NOMO-1 treated with DMSO at 0.1 percent for 48 hours (cell line): ENCODE data around the gene CRY2.
A peak's percentile ranks its signal among the peaks of the same experiment; 100 is the strongest.
"Not testable (repeated sequence)": the region's sequence is repeated elsewhere in the genome, so short reads cannot be mapped to it uniquely, and the experiment has no call there.

Experiments used
- DNase-seq: peaks from one replicate; lab custom pipeline; 2025; ENCODE audit not compliant: unreplicated experiment; lab: John Stamatoyannopoulos, UW

The CRY2 gene

DNA sequence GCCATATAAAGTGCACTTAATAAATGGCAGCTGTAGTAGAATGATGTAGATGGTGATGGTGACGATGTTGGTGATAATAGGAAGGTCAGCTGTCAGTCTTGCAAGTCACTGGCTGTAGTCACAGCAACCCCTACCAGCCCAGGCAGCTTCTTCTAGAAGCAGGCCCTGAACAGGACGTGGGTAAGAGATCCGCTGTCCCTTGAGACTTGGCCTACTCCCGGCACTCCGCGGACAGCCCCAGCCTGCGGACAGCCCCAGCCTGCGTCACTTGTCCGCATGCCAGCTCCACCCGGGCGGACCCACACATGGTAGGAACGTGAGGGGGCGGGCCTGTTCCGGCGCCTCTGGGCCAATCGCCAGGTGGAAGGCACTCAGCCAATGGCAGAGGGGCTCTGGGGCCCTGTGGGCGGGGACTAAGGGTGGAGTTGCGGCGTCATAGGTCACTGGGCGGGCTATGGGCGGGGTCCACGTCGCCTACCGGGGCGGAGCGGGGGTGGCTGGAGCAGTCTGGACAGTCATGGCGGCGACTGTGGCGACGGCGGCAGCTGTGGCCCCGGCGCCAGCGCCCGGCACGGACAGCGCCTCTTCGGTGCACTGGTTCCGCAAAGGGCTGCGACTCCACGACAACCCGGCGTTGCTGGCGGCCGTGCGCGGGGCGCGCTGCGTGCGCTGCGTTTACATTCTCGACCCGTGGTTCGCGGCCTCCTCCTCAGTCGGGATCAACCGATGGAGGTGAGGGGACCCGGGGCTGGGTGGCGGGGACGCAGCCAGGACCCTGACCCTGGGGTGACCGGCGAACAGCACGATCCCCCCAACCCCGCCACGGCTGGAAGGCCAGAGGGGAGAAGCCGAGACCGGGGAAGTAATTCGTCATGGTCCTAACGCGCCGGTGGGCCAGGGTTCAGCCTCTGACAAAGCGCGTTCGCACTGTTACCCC lies at the start of gene CRY2:
Gene CRY2, plus strand, starts transcription at position 502 of the 937 bp plus-strand sequence. Its CDS starts 16 bp downstream, at position 518.
- DNase-seq, result peak; percentile 93

DNA sequence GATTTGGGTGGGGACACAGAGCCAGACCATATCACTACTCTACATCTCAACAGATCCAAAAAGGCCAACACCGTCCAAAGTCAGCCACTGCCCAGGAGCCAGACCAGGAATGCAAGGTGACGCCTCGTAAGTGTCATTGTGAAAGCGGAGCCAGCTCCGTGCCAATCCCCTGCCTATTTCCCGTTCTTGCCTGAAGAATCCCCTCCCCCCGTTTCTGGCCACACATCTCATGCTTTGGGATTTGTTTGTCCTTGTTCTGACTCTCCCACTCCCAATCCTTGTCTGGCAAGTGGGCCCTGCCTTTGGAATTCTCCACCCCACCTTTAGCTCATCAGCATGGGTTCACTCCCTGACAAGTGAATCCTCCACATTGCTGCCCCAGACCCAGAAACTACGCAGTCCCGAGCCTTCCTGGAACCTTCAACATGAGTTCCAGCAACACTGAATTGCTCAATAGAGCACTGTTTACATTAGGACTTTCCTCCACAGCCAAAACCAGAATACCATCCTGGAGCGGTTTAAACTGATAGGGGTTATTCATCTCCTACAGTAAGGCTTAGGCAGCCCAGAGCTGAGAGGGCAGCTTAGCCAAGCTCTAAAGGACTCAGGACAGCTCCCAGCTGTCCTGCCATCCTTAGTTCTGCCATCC lies 48.4 kb upstream of the CRY2 start:
- peak; percentile 51 for DNase-seq

DNA sequence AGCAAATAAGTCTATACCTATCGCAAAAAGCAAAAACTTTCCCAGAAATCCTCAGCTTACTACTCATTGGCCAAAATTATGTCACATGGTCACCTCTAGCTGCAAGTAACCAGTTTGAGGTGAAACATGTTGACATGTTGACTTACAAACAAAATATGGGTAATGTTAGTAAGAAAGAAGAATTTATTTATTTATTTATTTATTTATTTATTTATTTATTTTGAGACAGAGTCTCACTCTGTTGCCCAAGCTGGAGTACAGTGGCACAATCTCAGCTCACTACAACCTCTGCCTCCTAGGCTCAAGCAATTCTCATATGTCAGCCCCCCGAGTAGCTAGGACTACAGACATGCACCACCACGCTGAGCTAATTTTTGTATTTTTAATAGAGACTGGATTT lies 47.7 kb upstream of the CRY2 start:
- DNase-seq, result no peak

DNA sequence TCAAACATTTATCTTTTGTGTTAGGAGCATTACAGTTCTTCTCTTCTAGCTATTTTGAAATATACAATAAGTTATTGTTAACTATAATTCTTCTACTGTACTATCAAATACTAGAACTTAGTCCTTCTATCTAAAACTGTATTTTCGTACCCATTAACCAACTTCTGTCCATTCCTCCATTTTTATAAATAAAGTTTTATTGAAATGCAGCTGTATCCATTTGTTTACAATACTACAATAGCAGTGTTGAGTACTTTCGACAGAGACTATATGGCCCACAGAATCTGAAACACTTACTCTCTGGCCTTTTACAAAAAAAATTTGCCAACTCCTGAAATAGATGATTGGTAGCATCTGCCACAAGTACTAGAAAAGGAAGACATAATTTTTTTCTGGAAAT lies 47.0 kb upstream of the CRY2 start:
- no peak for DNase-seq

DNA sequence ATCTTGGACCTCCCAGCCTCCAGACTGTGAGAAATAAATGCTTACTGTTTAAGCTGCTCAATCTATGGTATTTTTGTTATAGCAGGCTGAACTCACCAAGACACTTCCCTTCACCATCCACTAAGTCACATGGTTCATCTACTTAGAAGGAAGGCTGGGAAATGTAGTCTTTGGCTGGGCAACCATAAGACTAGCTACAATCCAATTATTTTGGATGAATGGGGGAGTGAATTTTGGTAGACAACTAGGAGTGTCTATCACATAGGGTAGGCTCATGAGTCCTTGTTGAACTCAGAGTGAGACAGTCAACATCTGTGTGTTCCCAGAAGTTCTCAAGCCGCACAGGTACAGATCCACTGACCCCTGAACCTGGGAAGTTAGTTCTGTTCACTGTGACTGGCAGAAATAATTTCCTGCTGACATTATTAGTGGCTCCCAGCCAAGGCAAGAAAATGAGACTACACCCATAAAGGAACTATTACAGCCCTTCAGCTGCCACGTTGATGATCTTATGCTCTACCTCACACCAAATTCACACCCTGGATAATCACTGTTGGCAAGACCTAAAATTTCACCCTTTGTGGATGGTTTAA lies 45.5 kb upstream of the CRY2 start:
- peak; percentile 51 for DNase-seq

DNA sequence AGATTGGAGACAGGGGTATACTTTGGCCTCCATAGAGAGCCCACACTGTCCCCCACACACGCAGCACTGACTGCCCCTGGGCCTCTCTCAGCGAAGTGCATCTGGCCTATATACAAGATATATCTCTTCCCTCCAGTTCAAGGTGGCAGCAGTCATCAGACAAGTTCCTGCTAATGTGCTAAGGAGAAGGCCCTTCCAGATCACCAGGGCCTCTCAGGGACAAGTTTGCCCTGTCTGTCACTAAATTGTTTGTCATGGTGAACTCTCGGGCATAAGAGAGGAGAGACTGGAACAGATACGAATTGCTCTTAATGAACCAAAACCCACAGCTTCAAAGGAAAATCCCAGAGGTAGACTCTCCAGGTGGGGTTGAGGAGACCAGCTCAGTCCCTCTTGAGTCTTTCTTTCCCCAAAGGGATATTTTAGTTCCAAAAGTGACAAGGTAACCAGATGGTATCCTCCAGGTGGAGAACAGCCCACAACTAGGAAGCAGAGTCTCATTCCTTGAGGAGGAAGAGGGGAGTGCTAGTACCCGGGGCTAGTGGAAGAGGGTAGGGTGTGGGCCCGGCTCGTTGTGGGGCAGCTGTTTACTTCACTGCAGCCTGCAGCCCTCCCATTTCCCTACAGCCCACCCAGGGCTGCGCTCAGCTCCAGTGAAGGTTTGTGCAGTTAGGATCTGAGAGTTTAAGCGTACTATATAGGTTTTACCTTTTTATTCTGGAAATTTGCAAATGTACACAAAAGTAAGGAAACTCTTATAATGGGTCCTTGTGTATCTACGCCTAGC lies 44.6 kb upstream of the CRY2 start:
- DNase-seq, result no peak

DNA sequence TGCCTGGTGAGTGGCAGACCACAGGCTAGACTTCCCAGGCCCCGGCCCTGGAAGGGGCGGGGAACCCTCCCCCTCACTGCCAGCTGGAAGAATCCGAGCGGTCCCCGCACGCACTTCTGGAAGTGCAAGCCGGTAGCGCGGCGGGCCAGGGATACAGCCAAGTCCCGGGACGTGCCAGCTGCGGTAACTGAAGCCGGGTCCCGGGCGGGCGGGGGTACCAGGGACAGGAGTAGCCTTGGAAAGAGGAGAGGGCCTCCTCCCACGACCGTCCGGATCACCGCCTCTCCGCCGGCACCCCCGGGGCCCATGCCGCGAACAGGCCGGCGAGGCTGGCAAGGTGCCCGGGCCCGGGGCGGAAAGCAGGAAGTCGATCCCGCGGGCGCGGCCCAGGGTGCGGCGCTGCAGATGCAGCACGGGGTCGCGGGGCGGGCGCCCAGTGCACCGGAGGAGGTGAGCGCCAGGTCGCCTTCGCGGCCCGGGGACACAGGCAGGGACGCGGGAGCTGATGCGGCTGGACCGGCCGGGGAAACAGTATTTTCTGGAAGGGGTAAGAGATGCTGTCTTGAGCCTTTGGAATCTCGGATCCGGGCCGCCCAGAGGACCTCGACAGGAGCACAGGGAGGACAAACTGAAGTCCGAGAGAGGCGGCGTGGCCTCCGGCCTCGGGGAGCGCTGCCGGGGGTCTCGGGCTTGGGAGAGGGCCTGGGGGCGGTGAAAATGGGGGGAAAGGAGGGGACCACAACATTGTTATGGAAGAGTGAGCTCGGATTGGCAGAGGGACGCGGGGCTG lies 43.1 kb upstream of the CRY2 start:
- DNase-seq, result peak; percentile 1

DNA sequence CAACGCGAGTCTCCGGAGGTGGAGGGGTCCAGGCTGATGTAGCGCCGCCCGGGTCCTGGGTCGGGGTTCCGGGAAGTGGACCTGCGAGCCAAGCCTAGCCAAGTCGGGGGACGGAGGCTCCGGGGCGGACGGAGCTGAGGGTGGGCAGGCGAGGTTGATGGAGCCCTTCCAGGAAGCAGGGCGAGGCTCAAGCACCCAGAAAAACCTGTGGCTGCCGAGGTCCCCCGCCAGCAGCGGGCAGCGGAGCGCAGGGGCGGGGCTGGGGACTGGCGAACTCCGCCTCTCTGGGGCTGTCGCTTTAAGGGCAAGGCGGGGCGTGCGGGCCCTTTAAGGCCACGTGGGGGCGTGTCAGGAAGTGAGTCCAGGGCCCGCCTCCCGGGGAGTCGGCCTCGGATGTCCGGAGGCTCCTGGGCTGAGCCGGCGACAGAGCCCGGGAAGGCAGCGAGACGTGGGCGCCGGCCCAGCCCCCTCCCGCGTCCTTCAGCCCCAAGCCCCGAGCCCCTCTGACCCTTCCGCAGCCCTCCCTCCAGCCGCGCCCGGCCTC lies 42.4 kb upstream of the CRY2 start, which contains the start of gene SLC35C1:
Gene SLC35C1, plus strand, starts transcription at position 389 of the 544 bp plus-strand sequence. CDS start 653 bp downstream, outside the sequence.
- DNase-seq, result peak; percentile 95

DNA sequence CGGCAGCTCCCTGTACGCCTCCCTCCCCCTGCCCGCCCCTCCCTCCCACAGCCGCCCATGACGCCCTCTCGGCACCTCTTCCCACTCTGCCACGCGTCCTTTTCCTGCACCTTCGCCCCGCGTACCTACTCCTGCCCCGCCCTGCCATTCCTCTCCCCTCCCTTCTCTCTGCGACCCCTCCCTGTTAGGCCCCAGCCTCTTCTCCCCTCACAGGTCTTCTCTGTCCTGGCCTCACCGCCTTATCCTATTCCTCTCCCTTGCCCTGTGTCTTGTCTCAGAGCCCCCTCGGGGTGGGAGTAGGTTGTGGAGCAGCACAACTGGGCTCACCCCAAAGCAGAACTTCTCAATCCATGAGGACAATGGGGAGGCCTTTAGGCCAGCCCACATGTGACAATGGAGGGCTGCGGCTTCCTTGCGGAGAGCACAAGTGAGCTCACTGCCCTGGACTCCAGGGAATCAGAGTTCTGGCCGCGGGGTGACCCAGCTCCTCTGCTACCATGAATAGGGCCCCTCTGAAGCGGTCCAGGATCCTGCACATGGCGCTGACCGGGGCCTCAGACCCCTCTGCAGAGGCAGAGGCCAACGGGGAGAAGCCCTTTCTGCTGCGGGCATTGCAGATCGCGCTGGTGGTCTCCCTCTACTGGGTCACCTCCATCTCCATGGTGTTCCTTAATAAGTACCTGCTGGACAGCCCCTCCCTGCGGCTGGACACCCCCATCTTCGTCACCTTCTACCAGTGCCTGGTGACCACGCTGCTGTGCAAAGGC lies 41.8 kb upstream of the CRY2 start:
- DNase-seq, result no peak

DNA sequence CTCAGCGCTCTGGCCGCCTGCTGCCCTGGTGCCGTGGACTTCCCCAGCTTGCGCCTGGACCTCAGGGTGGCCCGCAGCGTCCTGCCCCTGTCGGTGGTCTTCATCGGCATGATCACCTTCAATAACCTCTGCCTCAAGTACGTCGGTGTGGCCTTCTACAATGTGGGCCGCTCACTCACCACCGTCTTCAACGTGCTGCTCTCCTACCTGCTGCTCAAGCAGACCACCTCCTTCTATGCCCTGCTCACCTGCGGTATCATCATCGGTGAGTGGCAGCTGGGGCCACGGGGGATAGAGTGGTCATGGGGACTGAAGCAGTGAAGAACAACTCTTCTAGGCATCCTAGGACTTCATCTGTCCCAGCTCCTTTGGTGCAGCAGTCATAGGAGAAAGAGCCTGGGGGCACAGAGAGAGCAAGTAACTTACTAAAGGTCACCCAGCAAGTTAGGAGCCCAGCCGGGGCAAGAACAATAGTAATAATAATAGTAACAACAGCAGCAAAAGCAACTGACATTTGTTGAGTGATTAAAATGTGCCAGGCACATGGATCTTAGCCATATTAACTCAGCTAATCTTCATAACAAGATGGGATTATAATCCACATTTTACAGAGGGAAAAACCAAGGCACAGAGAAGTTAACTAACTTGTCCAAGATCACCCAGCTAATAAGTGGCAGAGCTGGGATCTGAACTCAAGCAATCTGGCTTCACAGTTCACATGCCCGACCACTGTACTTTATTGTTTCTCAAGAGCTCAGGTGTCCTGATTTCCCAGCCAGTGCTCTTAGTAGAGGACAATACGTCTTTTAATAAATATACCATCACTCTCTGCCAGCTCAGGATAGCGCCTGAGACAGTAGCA lies 41.0 kb upstream of the CRY2 start:
- no peak for DNase-seq

DNA sequence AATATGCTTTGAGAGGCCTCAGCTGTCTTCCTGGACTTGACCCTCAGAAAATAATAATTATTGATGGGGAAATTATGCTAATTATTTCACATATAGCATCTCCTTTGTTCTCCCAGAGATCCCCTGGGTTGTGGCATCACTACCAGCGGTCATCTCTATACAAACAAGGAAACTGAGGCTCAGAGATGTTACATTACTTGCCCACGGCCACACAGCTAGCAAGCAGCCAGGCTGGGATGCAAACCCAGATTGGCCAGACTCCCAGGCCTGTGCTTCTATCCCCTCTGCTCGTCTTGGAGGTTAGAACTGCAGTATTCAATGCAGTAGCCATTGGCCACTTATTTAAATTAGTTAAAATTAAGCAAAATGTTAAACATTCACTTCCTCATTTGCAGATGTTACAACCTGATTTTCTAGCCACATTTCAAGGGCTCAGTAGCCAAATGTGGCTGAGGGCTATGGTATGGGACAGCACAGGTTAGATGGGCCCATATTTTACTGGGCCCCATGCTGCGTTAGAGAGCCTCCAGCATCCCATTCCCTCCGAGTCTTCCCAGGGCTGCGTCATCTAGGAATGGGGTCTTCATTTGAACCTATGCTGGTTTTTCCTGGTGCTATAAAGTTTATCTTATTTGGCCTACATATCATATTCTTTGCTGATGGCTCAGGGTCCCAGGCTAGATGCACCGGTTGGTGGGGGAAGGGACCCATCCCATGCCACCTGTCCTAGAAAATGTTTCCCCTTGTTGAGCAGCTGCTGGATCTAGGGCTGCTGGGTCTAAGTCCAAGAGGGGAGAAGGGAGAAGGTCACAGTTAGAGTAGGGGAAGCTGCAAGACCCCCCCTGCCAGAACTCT lies 40.1 kb upstream of the CRY2 start:
- peak; percentile 29 for DNase-seq

DNA sequence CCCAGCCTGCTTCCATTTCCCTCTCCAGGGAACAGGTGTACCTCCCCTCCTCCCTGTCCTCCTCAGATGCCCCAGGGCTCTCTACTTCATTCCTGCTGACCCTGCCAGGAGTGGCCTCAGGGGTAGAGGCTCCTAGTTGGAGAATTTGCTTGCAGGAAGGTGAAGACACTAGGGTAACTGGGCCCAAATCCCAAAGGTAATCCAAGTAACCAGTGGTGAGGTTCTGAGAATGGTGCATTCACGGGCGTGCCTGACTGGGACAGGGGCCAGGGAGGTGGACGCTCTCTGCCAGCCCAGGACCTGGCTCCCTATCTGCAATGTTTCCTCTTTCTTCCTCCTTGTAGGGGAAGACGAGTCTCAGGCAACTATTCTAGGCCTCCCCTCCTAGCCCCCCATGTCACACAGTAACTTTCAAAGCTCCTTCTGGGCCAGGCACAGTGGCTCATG lies 39.5 kb upstream of the CRY2 start:
- DNase-seq, result no peak

DNA sequence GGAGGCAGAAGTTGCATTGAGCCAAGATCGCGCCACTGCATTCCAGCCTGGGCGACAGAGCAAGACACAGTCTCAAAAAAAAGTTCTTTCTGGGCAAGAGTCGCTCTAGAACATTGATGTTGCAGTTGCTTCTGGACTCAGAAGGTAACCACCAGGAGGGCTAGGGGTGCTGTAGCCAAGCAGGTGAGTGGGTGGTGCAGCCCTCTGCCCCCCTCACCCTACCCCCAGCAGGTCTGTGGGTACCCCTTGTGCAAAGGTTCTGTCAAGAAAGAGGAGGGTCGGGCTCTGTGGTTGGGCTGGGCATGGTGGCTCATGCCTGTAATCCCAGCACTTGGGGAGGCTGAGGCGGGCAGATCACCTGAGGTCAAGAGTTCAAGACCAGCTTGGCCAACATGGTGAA lies 38.8 kb upstream of the CRY2 start:
- DNase-seq, result not testable (repeated sequence)

DNA sequence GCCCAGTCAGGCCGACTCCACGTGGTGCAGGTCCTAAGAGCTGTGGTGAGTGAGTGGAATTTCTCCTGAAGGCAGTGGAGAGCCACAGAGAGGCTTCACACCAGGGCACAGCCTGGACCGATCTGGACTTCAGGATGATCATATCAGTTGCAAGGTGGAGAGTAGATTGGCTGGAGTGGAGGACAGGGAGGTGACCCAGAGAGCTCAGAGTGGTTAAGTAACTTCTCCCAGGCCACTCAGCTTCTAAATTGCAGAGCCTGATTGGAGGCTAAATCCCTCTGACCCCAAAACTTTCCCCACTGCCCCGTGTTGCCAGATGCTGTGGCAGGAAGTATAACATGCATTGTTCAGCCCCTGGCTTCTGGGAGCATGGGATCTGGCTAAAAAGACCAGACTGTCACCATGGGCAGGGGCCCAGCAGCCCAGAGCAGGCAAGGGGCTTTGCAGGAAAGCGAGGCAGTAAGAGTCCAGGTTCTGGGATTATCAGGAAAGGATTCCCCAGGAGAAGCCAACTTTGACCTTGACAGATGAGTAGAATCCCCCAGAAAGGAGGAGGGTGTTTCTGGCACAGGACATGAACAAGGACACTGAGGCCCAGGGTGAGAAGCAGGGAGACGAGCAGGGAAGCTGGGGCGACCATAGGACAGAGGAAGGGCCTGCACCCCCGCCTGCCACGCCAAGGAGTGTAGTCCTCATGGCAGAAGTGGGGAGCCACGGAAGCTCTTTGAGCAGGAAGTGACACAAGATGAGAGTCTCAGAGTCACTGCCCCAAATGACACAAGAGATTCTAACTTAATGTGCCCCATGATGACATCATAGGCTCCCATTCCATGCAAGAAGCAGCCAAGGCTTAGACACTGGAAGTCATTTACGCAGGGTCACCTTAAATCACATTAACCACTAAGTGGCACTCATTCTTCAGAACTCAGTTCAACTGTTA lies 37.5 kb upstream of the CRY2 start:
- no peak for DNase-seq

DNA sequence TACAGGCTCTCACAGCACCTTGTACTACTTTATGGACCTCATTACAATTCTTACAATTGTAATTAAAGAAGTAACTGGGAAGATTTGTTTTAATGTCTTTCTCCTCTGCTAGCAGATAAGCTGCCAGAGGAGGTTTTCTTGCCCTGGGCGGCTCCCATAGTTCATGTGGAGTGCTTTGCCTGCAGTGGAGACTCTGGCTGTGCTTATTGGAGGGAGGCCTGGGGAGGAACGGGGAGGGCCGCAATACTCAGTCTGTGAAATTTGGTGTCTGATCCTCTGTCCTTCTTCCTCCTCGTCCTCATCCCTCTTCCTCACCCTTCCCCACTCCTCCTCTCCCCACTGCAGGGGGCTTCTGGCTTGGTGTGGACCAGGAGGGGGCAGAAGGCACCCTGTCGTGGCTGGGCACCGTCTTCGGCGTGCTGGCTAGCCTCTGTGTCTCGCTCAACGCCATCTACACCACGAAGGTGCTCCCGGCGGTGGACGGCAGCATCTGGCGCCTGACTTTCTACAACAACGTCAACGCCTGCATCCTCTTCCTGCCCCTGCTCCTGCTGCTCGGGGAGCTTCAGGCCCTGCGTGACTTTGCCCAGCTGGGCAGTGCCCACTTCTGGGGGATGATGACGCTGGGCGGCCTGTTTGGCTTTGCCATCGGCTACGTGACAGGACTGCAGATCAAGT lies 36.7 kb upstream of the CRY2 start:
- DNase-seq, result no peak

DNA sequence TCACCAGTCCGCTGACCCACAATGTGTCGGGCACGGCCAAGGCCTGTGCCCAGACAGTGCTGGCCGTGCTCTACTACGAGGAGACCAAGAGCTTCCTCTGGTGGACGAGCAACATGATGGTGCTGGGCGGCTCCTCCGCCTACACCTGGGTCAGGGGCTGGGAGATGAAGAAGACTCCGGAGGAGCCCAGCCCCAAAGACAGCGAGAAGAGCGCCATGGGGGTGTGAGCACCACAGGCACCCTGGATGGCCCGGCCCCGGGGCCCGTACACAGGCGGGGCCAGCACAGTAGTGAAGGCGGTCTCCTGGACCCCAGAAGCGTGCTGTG lies 36.2 kb upstream of the CRY2 start:
- DNase-seq, result no peak
